HepG2 (cell line): ENCODE results near the gene C3orf22. TPM values are rescaled to one million over a fixed set of nuclear protein-coding genes. Genes with fewer than 3 reads are reported as not detected.

Source experiments
- AKNA ChIP-seq: sonication (generic); formaldehyde crosslinking; IDR thresholded peaks from 2 replicates; pipeline ENCODE4 v1.4.0; 2020; ENCODE audit warnings: missing genetic modification reagents, borderline replicate concordance
- CENPBD1 ChIP-seq: sonication (generic); formaldehyde crosslinking; IDR thresholded peaks from 2 replicates; pipeline ENCODE4 v1.8.0; 2022; ENCODE audit warnings: missing genetic modification reagents, low read depth, mild to moderate bottlenecking, borderline replicate concordance
- DR1 ChIP-seq: sonication (generic); formaldehyde crosslinking; IDR thresholded peaks from 2 replicates; pipeline ENCODE4 v1.8.0; 2021; ENCODE audit warnings: mild to moderate bottlenecking, missing genetic modification reagents, inconsistent platforms
- ESRRA ChIP-seq: sonication (generic); formaldehyde crosslinking; IDR thresholded peaks from 2 replicates; pipeline ENCODE4 v1.5.1; 2020; ENCODE audit warnings: mild to moderate bottlenecking, low read depth, missing genetic modification reagents
- FOSL1 ChIP-seq: sonication (generic); formaldehyde crosslinking; IDR thresholded peaks from 2 replicates; pipeline ENCODE4 v1.9.0; 2021; ENCODE audit warnings: missing genetic modification reagents, borderline replicate concordance
- GATAD1 ChIP-seq: IDR thresholded peaks from 2 replicates; pipeline ENCODE4 v1.6.1; 2016; ENCODE audit warnings: missing genetic modification reagents, missing compliant biosample characterization
- HNF1B ChIP-seq: sonication (generic); formaldehyde crosslinking; IDR thresholded peaks from 2 replicates; pipeline ENCODE4 v1.5.1; 2020; ENCODE audit warnings: mild to moderate bottlenecking, moderate library complexity, missing genetic modification reagents
- HNRNPL ChIP-seq: fragments of 200-400 bp; formaldehyde crosslinking; IDR thresholded peaks from 2 replicates; pipeline ENCODE4 v1.6.1; 2017; ENCODE audit warnings: mild to moderate bottlenecking, low read depth, low read length
- HNRNPUL1 ChIP-seq: fragments of 200-400 bp; formaldehyde crosslinking; IDR thresholded peaks from 2 replicates; pipeline ENCODE4 v1.6.1; 2017; ENCODE audit warnings: low read depth, mild to moderate bottlenecking, low read length, moderate library complexity
- HOXA5 ChIP-seq: sonication (generic); formaldehyde crosslinking; IDR thresholded peaks from 2 replicates; pipeline ENCODE4 v1.4.0; 2020; ENCODE audit warnings: missing genetic modification reagents
- HOXD1 ChIP-seq: sonication (generic); formaldehyde crosslinking; IDR thresholded peaks from 2 replicates; pipeline ENCODE4 v1.5.0; 2020; ENCODE audit warnings: missing genetic modification reagents
- KDM1A ChIP-seq: IDR thresholded peaks from 2 replicates; pipeline ENCODE4 v1.6.1; 2016; ENCODE audit warnings: missing compliant biosample characterization
- KDM3A ChIP-seq: IDR thresholded peaks from 2 replicates; pipeline ENCODE4 v1.6.1; 2018; ENCODE audit warnings: low read depth, missing compliant biosample characterization
- MLX ChIP-seq: IDR thresholded peaks from 2 replicates; pipeline ENCODE4 v1.6.1; 2016
- ONECUT2 ChIP-seq: sonication (generic); formaldehyde crosslinking; IDR thresholded peaks from 2 replicates; pipeline ENCODE4 v1.4.0; 2020; ENCODE audit warnings: missing genetic modification reagents
- PPARG ChIP-seq: conservative IDR thresholded peaks from 2 replicates; pipeline ENCODE4 v1.6.1; 2016; ENCODE audit warnings: missing biosample characterization, missing genetic modification reagents
- SAP130 ChIP-seq: IDR thresholded peaks from 2 replicates; pipeline ENCODE4 v1.6.1; 2016; ENCODE audit warnings: low read depth
- SSRP1 ChIP-seq: IDR thresholded peaks from 2 replicates; pipeline ENCODE4 v1.6.1; 2016; ENCODE audit warnings: control low read depth
- STAT5B ChIP-seq: sonication (generic); formaldehyde crosslinking; IDR thresholded peaks from 2 replicates; pipeline ENCODE4 v1.4.0; 2020; ENCODE audit warnings: missing genetic modification reagents
- TBL1XR1 ChIP-seq: fragments of 150-350 bp; IDR thresholded peaks from 2 replicates; pipeline ENCODE4 v1.6.1; 2014; ENCODE audit warnings: borderline replicate concordance, low read length; ENCODE audit not compliant: partially characterized antibody
- U2AF1 ChIP-seq: fragments of 200-400 bp; formaldehyde crosslinking; optimal IDR thresholded peaks from 2 replicates; pipeline ENCODE3; 2017; ENCODE audit warnings: mild to moderate bottlenecking, low read depth, low read length
- ZFP1 ChIP-seq: IDR thresholded peaks from 2 replicates; pipeline ENCODE4 v1.6.1; 2016
- ZNF253 ChIP-seq: sonication (generic); formaldehyde crosslinking; IDR thresholded peaks from 2 replicates; pipeline ENCODE4 v1.8.0; 2022; ENCODE audit warnings: mild to moderate bottlenecking, missing genetic modification reagents, borderline replicate concordance
- ZNF343 ChIP-seq: sonication (generic); formaldehyde crosslinking; IDR thresholded peaks from 2 replicates; pipeline ENCODE4 v1.4.0; 2020; ENCODE audit warnings: mild to moderate bottlenecking, missing genetic modification reagents
- ZNF615 ChIP-seq: sonication (generic); formaldehyde crosslinking; IDR thresholded peaks from 2 replicates; pipeline ENCODE4 v1.5.0; 2020; ENCODE audit warnings: mild to moderate bottlenecking, missing genetic modification reagents, borderline replicate concordance
- ZNF660 ChIP-seq: sonication (generic); formaldehyde crosslinking; IDR thresholded peaks from 2 replicates; pipeline ENCODE4 v1.5.1; 2020; ENCODE audit warnings: mild to moderate bottlenecking, low read depth, missing genetic modification reagents, borderline replicate concordance
- ZSCAN22 ChIP-seq: sonication (generic); formaldehyde crosslinking; IDR thresholded peaks from 2 replicates; pipeline ENCODE4 v1.4.0; 2020; ENCODE audit warnings: mild to moderate bottlenecking, missing genetic modification reagents
- polyA plus RNA-seq, 8 experiments: library from polyadenylated mRNA; depleted of rRNA in 3 of 8; stranded (reverse) in 7 of 8; unstranded in 1 of 8; fragments of >200 nt; fragmentation: Illumina TruSeq in 4 of 8; extraction: Trizol in 4 of 8; gene quantifications; 2 replicates each; pipeline versions ENCODE4 v1.2.1 to v1.2.3, GENCODE V29; 2011 to 2016; ENCODE audit warnings: low read depth in 4 of 8, missing spikeins in 1 of 8, mixed read lengths in 1 of 8; ENCODE audit not compliant: insufficient read depth in 1 of 8
- total RNA-seq, 5 experiments: library from RNA; depleted of rRNA; stranded (reverse); fragments of >200 nt; fragmentation: Illumina TruSeq; extraction: Trizol; gene quantifications; 2 replicates each; pipeline ENCODE4 v1.2.3, GENCODE V29; 2016; ENCODE audit warnings: low read depth in 1 of 5

The C3orf22 gene
- total and polyA plus RNA-seq, 2 of the 13 experiments (the other 11 are each of a cell fraction or from before 2014, with no cell fraction given), result not detected

- peak; percentile 26; the same call in 1 of the 2 replicates for TF ChIP-seq SAP130 (CRISPR knock-in tag)
- 0 out of 2 replicates have a peak, but pooled peaks have one; percentile 44 for TF ChIP-seq HOXA5 (CRISPR knock-in tag)
- 0 out of 2 replicates have a peak, but pooled peaks have one; percentile 49 for TF ChIP-seq HNRNPL
- no peak for TF ChIP-seq HOXD1
- TF ChIP-seq HNF1B, result peak; percentile 51; the same call in 1 of the 2 replicates
- TF ChIP-seq KDM3A (CRISPR knock-in tag), result no peak
- no peak for TF ChIP-seq AKNA (CRISPR knock-in tag)
- TF ChIP-seq TBL1XR1, result no peak
- TF ChIP-seq CENPBD1, result no peak
- TF ChIP-seq ZNF253 (CRISPR knock-in tag), result no peak
- TF ChIP-seq DR1, result no peak
- TF ChIP-seq ZNF343 (CRISPR knock-in tag), result no peak
- TF ChIP-seq U2AF1, result no peak
- TF ChIP-seq STAT5B (CRISPR knock-in tag), result no peak
- TF ChIP-seq FOSL1 (CRISPR knock-in tag), result no peak
- no peak for TF ChIP-seq ONECUT2 (CRISPR knock-in tag)
- no peak for TF ChIP-seq ZFP1 (CRISPR knock-in tag)
- TF ChIP-seq ZNF615, result no peak
- no peak for TF ChIP-seq ESRRA (CRISPR knock-in tag)
- TF ChIP-seq KDM1A (CRISPR knock-in tag), result no peak
- no peak for TF ChIP-seq GATAD1
- TF ChIP-seq PPARG (CRISPR knock-in tag), result 0 out of 2 replicates have a peak, but pooled peaks have one; percentile 9
- no peak for TF ChIP-seq ZNF660
- TF ChIP-seq HNRNPUL1, result no peak
- no peak for TF ChIP-seq MLX
- 0 out of 2 replicates have a peak, but pooled peaks have one; percentile 64 for TF ChIP-seq SSRP1 (CRISPR knock-in tag)
- TF ChIP-seq ZSCAN22 (CRISPR knock-in tag), result no peak
Measured at GRCh38 chr3:126522363-126522788, 36.4 kb downstream of the C3orf22 start (continued).
